ENCODE measurements around the gene TACC2.
"Not testable (repeated sequence)": the region's sequence is repeated elsewhere in the genome, so short reads cannot be mapped to it uniquely, and the experiment has no call there.

TACC2 gene

GRCh38 chr10:122085423-122085911, 96.5 kb downstream of the TACC2 start:
- peaks cover 9 to 19% of the 10 kb centered on the region in 2 donors for H3K36me3 ChIP-seq (ENCODE audit: control insufficient read depth in 2 of 2, insufficient read depth in 2 of 2, low read length in 2 of 2)
- H3K27ac ChIP-seq (ENCODE audit: low read depth in 2 of 2, low read length in 2 of 2), result no peak overlapping the region
- no peaks in the 10 kb centered on the region for H3K27me3 ChIP-seq (ENCODE audit: control insufficient read depth in 2 of 2, insufficient read depth in 2 of 2, low read length in 2 of 2)
- H3K4me1 ChIP-seq (ENCODE audit: control insufficient read depth in 2 of 2, insufficient read depth in 2 of 2, low read length in 2 of 2), result no peaks in the 10 kb centered on the region
- no peaks in the 10 kb centered on the region for H3K9me3 ChIP-seq (ENCODE audit: control insufficient read depth in 2 of 2, low read length in 2 of 2)
- H3K9ac ChIP-seq (ENCODE audit: low read depth in 1 of 2, low read length in 2 of 2), result no peak overlapping the region
- no peak overlapping the region for H3K4me3 ChIP-seq (ENCODE audit: low read length in 2 of 2)

GRCh38 chr10:122086416-122087240, 97.7 kb downstream of the TACC2 start:
- no peak overlapping the region for H3K27ac ChIP-seq (ENCODE audit: low read depth in 2 of 2, low read length in 2 of 2)
- H3K9ac ChIP-seq (ENCODE audit: low read depth in 1 of 2, low read length in 2 of 2), result no peak overlapping the region
- peaks cover 12 to 19% of the 10 kb centered on the region in 2 donors for H3K36me3 ChIP-seq (ENCODE audit: control insufficient read depth in 2 of 2, insufficient read depth in 2 of 2, low read length in 2 of 2)
- no peaks in the 10 kb centered on the region for H3K9me3 ChIP-seq (ENCODE audit: control insufficient read depth in 2 of 2, low read length in 2 of 2)
- H3K4me1 ChIP-seq (ENCODE audit: control insufficient read depth in 2 of 2, insufficient read depth in 2 of 2, low read length in 2 of 2), result no peaks in the 10 kb centered on the region
- H3K4me3 ChIP-seq (ENCODE audit: low read length in 2 of 2), result no peak overlapping the region
- H3K27me3 ChIP-seq (ENCODE audit: control insufficient read depth in 2 of 2, insufficient read depth in 2 of 2, low read length in 2 of 2), result no peaks in the 10 kb centered on the region

GRCh38 chr10:122087436-122087835, 98.5 kb downstream of the TACC2 start:
- no peak overlapping the region for H3K9ac ChIP-seq (ENCODE audit: low read depth in 1 of 2, low read length in 2 of 2)
- no peak overlapping the region for H3K27ac ChIP-seq (ENCODE audit: low read depth in 2 of 2, low read length in 2 of 2)
- H3K4me3 ChIP-seq (ENCODE audit: low read length in 2 of 2), result no peak overlapping the region
- peaks cover 12 to 19% of the 10 kb centered on the region in 2 donors for H3K36me3 ChIP-seq (ENCODE audit: control insufficient read depth in 2 of 2, insufficient read depth in 2 of 2, low read length in 2 of 2)
- H3K27me3 ChIP-seq (ENCODE audit: control insufficient read depth in 2 of 2, insufficient read depth in 2 of 2, low read length in 2 of 2), result no peaks in the 10 kb centered on the region
- H3K4me1 ChIP-seq (ENCODE audit: control insufficient read depth in 2 of 2, insufficient read depth in 2 of 2, low read length in 2 of 2), result no peaks in the 10 kb centered on the region
- H3K9me3 ChIP-seq (ENCODE audit: control insufficient read depth in 2 of 2, low read length in 2 of 2), result no peaks in the 10 kb centered on the region

- H3K27me3 ChIP-seq (ENCODE audit: control insufficient read depth in 2 of 2, insufficient read depth in 2 of 2, low read length in 2 of 2), result no peaks in the 10 kb centered on the region
- no peaks in the 10 kb centered on the region for H3K4me1 ChIP-seq (ENCODE audit: control insufficient read depth in 2 of 2, insufficient read depth in 2 of 2, low read length in 2 of 2)
- no peaks in the 10 kb centered on the region for H3K9me3 ChIP-seq (ENCODE audit: control insufficient read depth in 2 of 2, low read length in 2 of 2)
- no peak overlapping the region for H3K4me3 ChIP-seq (ENCODE audit: low read length in 2 of 2)
- no peak overlapping the region for H3K27ac ChIP-seq (ENCODE audit: low read depth in 2 of 2, low read length in 2 of 2)
- no peak overlapping the region for H3K9ac ChIP-seq (ENCODE audit: low read depth in 1 of 2, low read length in 2 of 2)
- H3K36me3 ChIP-seq (ENCODE audit: control insufficient read depth in 2 of 2, insufficient read depth in 2 of 2, low read length in 2 of 2), result peaks cover 12 to 15% of the 10 kb centered on the region in 2 donors
Measured at GRCh38 chr10:122089311-122090017, 100.5 kb downstream of the TACC2 start.

- H3K9ac ChIP-seq (ENCODE audit: low read depth in 1 of 2, low read length in 2 of 2), result no peak overlapping the region
- no peak overlapping the region for H3K4me3 ChIP-seq (ENCODE audit: low read length in 2 of 2)
- H3K36me3 ChIP-seq (ENCODE audit: control insufficient read depth in 2 of 2, insufficient read depth in 2 of 2, low read length in 2 of 2), result peaks cover 8 to 12% of the 10 kb centered on the region in 2 donors
- no peaks in the 10 kb centered on the region for H3K9me3 ChIP-seq (ENCODE audit: control insufficient read depth in 2 of 2, low read length in 2 of 2)
- no peaks in the 10 kb centered on the region for H3K27me3 ChIP-seq (ENCODE audit: control insufficient read depth in 2 of 2, insufficient read depth in 2 of 2, low read length in 2 of 2)
- no peaks in the 10 kb centered on the region for H3K4me1 ChIP-seq (ENCODE audit: control insufficient read depth in 2 of 2, insufficient read depth in 2 of 2, low read length in 2 of 2)
- no peak overlapping the region for H3K27ac ChIP-seq (ENCODE audit: low read depth in 2 of 2, low read length in 2 of 2)
Measured at GRCh38 chr10:122091722-122092121, 102.8 kb downstream of the TACC2 start.

- H3K4me1 ChIP-seq (ENCODE audit: control insufficient read depth in 2 of 2, insufficient read depth in 2 of 2, low read length in 2 of 2), result no peaks in the 10 kb centered on the region
- peaks cover 8 to 9% of the 10 kb centered on the region in 2 donors for H3K36me3 ChIP-seq (ENCODE audit: control insufficient read depth in 2 of 2, insufficient read depth in 2 of 2, low read length in 2 of 2)
- H3K9me3 ChIP-seq (ENCODE audit: control insufficient read depth in 2 of 2, low read length in 2 of 2), result no peaks in the 10 kb centered on the region
- H3K27me3 ChIP-seq (ENCODE audit: control insufficient read depth in 2 of 2, insufficient read depth in 2 of 2, low read length in 2 of 2), result no peaks in the 10 kb centered on the region
- H3K9ac ChIP-seq (ENCODE audit: low read depth in 1 of 2, low read length in 2 of 2), result no peak overlapping the region
- H3K4me3 ChIP-seq (ENCODE audit: low read length in 2 of 2), result no peak overlapping the region
- H3K27ac ChIP-seq (ENCODE audit: low read depth in 2 of 2, low read length in 2 of 2), result no peak overlapping the region
Measured at GRCh38 chr10:122093076-122093475, 104.1 kb downstream of the TACC2 start.

- H3K9ac ChIP-seq (ENCODE audit: low read depth in 1 of 2, low read length in 2 of 2); H3K4me3 ChIP-seq (ENCODE audit: low read length in 2 of 2); H3K4me1 ChIP-seq (ENCODE audit: control insufficient read depth in 2 of 2, insufficient read depth in 2 of 2, low read length in 2 of 2); H3K27ac ChIP-seq (ENCODE audit: low read depth in 2 of 2, low read length in 2 of 2); H3K27me3 ChIP-seq (ENCODE audit: control insufficient read depth in 2 of 2, insufficient read depth in 2 of 2, low read length in 2 of 2); H3K9me3 ChIP-seq (ENCODE audit: control insufficient read depth in 2 of 2, low read length in 2 of 2); H3K36me3 ChIP-seq (ENCODE audit: control insufficient read depth in 2 of 2, insufficient read depth in 2 of 2, low read length in 2 of 2): not testable (repeated sequence)
Measured at GRCh38 chr10:122096181-122096580, 107.2 kb downstream of the TACC2 start.

- H3K4me3 ChIP-seq (ENCODE audit: low read length in 2 of 2), result no peak overlapping the region
- H3K9ac ChIP-seq (ENCODE audit: low read depth in 1 of 2, low read length in 2 of 2), result no peak overlapping the region
- no peak overlapping the region for H3K27ac ChIP-seq (ENCODE audit: low read depth in 2 of 2, low read length in 2 of 2)
- no peaks in the 10 kb centered on the region for H3K36me3 ChIP-seq (ENCODE audit: control insufficient read depth in 2 of 2, insufficient read depth in 2 of 2, low read length in 2 of 2)
- no peaks in the 10 kb centered on the region for H3K27me3 ChIP-seq (ENCODE audit: control insufficient read depth in 2 of 2, insufficient read depth in 2 of 2, low read length in 2 of 2)
- H3K9me3 ChIP-seq (ENCODE audit: control insufficient read depth in 2 of 2, low read length in 2 of 2), result no peaks in the 10 kb centered on the region
- H3K4me1 ChIP-seq (ENCODE audit: control insufficient read depth in 2 of 2, insufficient read depth in 2 of 2, low read length in 2 of 2), result no peaks in the 10 kb centered on the region
Measured at GRCh38 chr10:122096705-122097104, 107.7 kb downstream of the TACC2 start.

GRCh38 chr10:122097935-122098334, 109.0 kb downstream of the TACC2 start:
- no peak overlapping the region for H3K4me3 ChIP-seq (ENCODE audit: low read length in 2 of 2)
- H3K4me1 ChIP-seq (ENCODE audit: control insufficient read depth in 2 of 2, insufficient read depth in 2 of 2, low read length in 2 of 2), result peaks cover 0 to 9% of the 10 kb centered on the region in 2 donors
- H3K9ac ChIP-seq (ENCODE audit: low read depth in 1 of 2, low read length in 2 of 2), result no peak overlapping the region
- H3K36me3 ChIP-seq (ENCODE audit: control insufficient read depth in 2 of 2, insufficient read depth in 2 of 2, low read length in 2 of 2), result no peaks in the 10 kb centered on the region
- no peaks in the 10 kb centered on the region for H3K27me3 ChIP-seq (ENCODE audit: control insufficient read depth in 2 of 2, insufficient read depth in 2 of 2, low read length in 2 of 2)
- no peak overlapping the region for H3K27ac ChIP-seq (ENCODE audit: low read depth in 2 of 2, low read length in 2 of 2)
- H3K9me3 ChIP-seq (ENCODE audit: control insufficient read depth in 2 of 2, low read length in 2 of 2), result no peaks in the 10 kb centered on the region

- no peak overlapping the region for H3K27ac ChIP-seq (ENCODE audit: low read depth in 2 of 2, low read length in 2 of 2)
- no peak overlapping the region for H3K9ac ChIP-seq (ENCODE audit: low read depth in 1 of 2, low read length in 2 of 2)
- no peak overlapping the region for H3K4me3 ChIP-seq (ENCODE audit: low read length in 2 of 2)
- H3K9me3 ChIP-seq (ENCODE audit: control insufficient read depth in 2 of 2, low read length in 2 of 2), result no peaks in the 10 kb centered on the region
- peaks cover 0 to 9% of the 10 kb centered on the region in 2 donors for H3K4me1 ChIP-seq (ENCODE audit: control insufficient read depth in 2 of 2, insufficient read depth in 2 of 2, low read length in 2 of 2)
- no peaks in the 10 kb centered on the region for H3K27me3 ChIP-seq (ENCODE audit: control insufficient read depth in 2 of 2, insufficient read depth in 2 of 2, low read length in 2 of 2)
- no peaks in the 10 kb centered on the region for H3K36me3 ChIP-seq (ENCODE audit: control insufficient read depth in 2 of 2, insufficient read depth in 2 of 2, low read length in 2 of 2)
Measured at GRCh38 chr10:122098924-122099323, 110.0 kb downstream of the TACC2 start.
